Lung microvascular endothelial cell (primary cell): Measurements from ENCODE around the gene GNG7. TPM values are rescaled to one million over a fixed set of nuclear protein-coding genes. Genes with fewer than 3 reads are reported as not detected.
"Not testable (repeated sequence)": the region's sequence is repeated elsewhere in the genome, so short reads cannot be mapped to it uniquely, and the experiment has no call there.

Experiments
- DNase-seq, 2 donors: peaks; one replicate each; pipeline versions ENCODE4 v3.0.0 to v3.0.0-alpha.2; 2010; ENCODE audit warnings: low read depth in 2 of 2
- total RNA-seq: library from RNA; depleted of rRNA; stranded (reverse); fragments of >200 nt; gene quantifications from 2 replicates; pipeline ENCODE4 v1.2.1, GENCODE V29; 2014

GNG7 gene
- total RNA-seq, 1 donor from 2014 or later, result 1.2 TPM

DNA sequence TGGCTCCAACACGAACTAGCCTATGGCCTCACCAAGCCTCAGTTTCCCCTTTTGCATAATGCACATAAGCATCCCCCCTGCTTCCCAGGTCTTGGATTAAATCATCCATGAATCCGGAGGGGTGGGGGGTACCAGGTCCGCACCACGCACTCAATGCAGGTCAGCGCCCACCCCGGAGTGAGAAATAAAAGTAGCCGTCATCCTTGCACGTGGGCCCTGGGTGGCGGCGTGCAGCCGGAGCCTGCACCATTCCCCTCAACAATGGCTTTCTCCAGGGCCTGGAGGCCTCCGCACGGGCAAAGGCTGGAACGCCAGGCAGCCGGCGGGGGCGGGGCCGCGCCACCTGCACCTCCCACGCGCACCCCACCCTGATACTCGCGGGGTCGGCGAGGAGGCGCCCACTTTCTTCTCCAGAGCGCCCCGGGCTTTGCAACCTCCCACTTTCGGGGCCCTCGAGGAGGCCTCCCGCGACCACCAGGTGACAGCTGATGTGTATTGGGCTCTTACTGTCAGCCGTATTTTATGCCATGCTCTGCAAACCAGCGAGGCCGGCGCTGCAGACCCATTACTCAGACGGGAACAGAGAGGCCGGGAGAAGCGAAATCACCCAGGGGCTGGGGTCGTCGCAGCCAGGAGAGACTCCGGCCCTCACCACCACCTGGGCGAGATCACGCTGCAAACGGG lies 227.3 kb downstream of the GNG7 start:
- DNase-seq, result peak; percentile 67

GRCh38 chr19:2474232-2475017 lies 228.1 kb downstream of the GNG7 start:
- DNase-seq, result peak; percentile 89 to 91

GRCh38 chr19:2469915-2470200 lies 232.6 kb downstream of the GNG7 start:
- DNase-seq, result not testable (repeated sequence)

DNA sequence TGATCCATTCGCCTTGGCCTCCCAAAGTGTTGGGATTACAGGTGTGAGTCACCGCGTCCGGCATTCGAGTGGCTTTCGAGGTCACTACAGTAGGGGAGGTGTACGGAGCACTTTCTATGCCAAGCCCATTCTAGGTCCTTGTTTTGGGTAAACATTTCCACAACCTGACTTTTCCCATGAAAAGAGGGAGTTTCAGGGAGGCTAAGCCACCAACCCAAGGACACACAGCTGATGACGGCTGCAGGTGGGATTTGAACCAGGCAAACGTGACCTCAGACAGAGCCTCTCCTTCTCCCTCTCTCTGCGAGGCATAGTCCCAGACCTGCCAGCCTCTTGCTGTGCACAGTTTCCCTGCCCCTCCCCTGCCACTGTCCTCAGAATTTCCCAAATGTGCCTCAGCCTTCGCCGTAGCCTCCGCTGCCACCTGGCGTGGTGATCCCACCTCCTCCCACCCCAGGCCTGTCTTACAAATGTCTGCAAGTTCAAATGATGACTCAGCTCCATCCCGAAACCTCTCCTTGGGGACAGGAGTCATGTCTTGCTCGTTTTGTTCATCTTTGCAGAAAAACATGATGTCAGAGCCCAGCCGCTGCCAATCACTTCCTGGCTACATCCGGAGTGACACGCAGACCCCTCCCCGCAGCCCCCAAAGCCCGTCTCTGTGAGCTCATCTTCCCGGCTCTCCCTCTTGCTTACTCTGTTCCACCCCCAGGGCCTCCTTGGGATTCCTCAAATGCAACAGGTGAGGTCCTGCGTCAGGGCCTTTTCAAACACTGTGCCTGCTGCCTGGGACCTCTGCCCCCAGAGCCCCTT lies 233.2 kb downstream of the GNG7 start:
- peak; percentile 44 to 73 for DNase-seq

- no peak for DNase-seq
These were observed 233.9 kb downstream of the GNG7 start for GRCh38 chr19:2468596-2468995.

GRCh38 chr19:2464389-2464788 lies 238.1 kb downstream of the GNG7 start:
- DNase-seq, result no peak

DNA sequence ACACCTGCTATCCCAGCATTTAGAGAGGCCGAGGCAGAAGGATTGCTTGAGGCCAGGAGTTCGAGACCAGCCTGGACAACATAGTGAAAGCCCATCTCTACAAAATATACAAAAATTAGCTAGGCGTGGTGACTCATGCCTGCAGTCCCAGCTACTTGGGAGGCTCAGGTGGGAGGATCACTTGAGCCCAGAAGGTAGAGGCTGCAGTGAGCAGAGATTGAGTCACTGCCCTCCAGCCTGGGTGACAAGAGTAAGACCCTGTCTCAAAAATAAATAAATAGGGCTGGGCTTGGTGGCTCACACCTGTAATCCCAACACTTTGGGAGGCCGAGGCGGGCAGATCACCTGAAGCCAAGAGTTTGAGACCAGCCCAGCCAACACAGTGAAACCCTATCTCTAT lies 238.8 kb downstream of the GNG7 start:
- DNase-seq, result not testable (repeated sequence)

DNA sequence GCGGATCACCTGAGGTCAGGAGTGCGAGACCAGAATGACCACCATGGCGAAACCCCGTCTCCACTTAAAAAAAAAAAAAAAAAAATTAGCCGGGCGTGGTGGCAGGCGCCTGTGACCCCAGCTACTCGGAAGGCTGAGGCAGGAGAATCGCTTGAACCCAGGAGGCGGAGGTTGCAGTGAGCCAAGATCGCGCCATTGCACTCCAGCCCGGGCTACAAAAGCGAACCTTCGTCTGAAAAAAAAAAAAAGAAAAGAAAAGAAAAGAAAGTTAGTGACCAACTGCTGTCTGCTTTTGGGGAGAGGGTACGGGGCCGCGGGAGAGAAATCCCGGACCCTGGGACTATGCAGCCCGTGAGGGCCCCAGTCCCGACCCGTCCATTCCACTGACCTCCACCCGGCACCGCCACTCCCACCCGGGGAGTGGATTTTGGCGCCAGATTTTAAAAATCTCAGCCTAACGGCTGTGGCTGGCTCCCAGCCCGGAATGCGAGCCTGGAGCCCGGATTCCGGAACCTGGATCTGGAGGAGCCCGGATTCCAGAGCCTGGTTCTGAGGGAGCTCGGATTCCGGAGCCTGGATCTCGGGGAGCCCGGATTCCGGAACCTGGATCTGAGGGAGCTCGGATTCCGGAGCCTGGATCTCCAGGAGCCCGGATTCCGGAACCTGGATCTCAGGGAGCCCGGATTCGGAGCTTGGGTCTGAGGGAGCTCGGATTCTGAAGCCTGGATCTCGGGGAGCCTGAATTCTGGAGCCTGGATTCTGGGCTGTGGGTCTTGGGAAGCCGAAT lies 239.7 kb downstream of the GNG7 start:
- peak; percentile 95 to 97 for DNase-seq

DNA sequence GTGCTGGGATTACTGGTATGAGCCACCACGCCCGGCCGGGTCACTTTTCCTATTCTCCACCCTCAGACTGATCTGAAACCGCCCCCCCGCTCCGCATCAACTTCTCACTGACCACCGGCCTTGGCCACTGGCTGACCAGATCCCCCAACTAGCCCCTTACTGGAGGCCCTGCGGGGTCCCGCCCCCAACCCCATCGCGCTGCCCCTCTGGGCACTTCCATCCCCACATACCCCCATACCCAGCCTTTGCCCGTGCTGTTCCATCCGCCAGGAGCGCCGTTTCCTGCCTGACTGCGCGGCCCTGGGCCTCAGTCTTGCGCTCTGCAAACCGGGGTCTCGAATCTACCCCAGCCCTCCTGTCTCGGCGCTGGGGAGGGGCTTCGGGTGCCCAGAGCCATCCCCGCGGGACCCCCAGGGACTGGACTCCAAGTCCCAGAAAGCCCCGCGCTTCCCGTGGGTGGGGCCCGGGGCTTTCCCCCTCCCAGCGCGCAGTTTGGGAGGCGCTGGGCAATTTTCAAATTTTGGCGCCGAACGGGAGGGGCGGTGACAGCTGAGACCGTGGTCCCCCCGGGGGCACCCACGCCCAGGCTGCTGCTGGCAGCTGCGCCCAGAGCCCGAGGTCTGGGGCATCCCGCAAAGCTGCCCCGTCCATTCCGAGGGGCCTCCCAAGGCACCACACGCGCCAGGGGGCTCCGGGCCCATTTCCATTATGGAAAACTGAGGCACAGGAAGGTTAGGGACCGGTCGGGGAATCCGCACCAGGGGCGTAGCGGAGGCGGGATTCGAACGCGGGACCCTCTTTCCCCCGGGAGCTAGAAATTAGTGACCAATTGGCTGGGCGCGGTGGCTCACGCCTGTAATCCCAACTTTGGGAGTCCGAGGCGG lies 240.5 kb downstream of the GNG7 start:
- DNase-seq, result peak; percentile 64 to 75

Other genes starting within 250 kb of the GNG7 start
- gene LMNB2, start 245.7 kb downstream of the GNG7 start, total RNA-seq, result 50.6 and 51.9 TPM in 2 replicates
- gene GADD45B, start 226.6 kb downstream of the GNG7 start, total RNA-seq, result 49.5 and 175 TPM in 2 replicates
- under 0.01 and 0.22 TPM in 2 replicates for gene DIRAS1, start 18.7 kb upstream of the GNG7 start, total RNA-seq
- gene SLC39A3, start 37.3 kb upstream of the GNG7 start, total RNA-seq, result 15.9 and 21.4 TPM in 2 replicates
- gene SGTA, start 80.6 kb upstream of the GNG7 start, total RNA-seq, result 26.8 and 28.4 TPM in 2 replicates
- 26.6 and 36.8 TPM in 2 replicates for gene THOP1, start 82.8 kb upstream of the GNG7 start, total RNA-seq
- 2.2 and 3.2 TPM in 2 replicates for gene ZNF554, start 117.2 kb upstream of the GNG7 start, total RNA-seq
- 2.2 and 3.0 TPM in 2 replicates for gene ZNF555, start 138.8 kb upstream of the GNG7 start, total RNA-seq
- not detected in 2 replicates for gene ZNF556, start 164.6 kb upstream of the GNG7 start, total RNA-seq
- gene ZNF57, start 198.2 kb upstream of the GNG7 start, total RNA-seq, result 2.4 and 3.4 TPM in 2 replicates
- gene ZNF77, start 242.3 kb upstream of the GNG7 start, total RNA-seq, result 3.3 and 3.4 TPM in 2 replicates